K562 (cell line): ENCODE data around the gene PI4KA. TPM values are rescaled to one million over a fixed set of nuclear protein-coding genes. Genes with fewer than 3 reads are reported as not detected.
A peak's percentile ranks its signal among the peaks of the same experiment; 100 is the strongest.
"Not testable (repeated sequence)": the region's sequence is repeated elsewhere in the genome, so short reads cannot be mapped to it uniquely, and the experiment has no call there.

ENCODE experiments used
- E2F3 ChIP-seq: fragments of 250-450 bp; sonication (Bioruptor Pico); IDR thresholded peaks from 2 replicates; pipeline ENCODE4 v1.4.0; 2020; ENCODE audit warnings: mild to moderate bottlenecking
- HDAC1 ChIP-seq, 2 experiments: fragments of 450-650 bp; IDR thresholded peaks; 2 replicates each; pipeline ENCODE4 v1.6.1; 2016 to 2017; ENCODE audit warnings: inconsistent platforms in 1 of 2, mild to moderate bottlenecking in 1 of 2, moderate library complexity in 1 of 2
- KDM2B ChIP-seq: fragments of 250-450 bp; sonication (Bioruptor Pico); IDR thresholded peaks from 2 replicates; pipeline ENCODE4 v1.8.0; 2021; ENCODE audit warnings: mild to moderate bottlenecking, moderate library complexity
- KLF13 ChIP-seq: fragments of 450-650 bp; IDR thresholded peaks from 2 replicates; pipeline ENCODE4 v1.6.1; 2016; ENCODE audit warnings: missing genetic modification characterization, low read depth, mild to moderate bottlenecking, missing compliant biosample characterization, moderate library complexity, borderline replicate concordance
- MBD2 ChIP-seq: sonication (generic); IDR thresholded peaks from 2 replicates; pipeline ENCODE4 v1.6.1; 2016; ENCODE audit warnings: low read depth, borderline replicate concordance
- NR2F6 ChIP-seq: fragments of 450-650 bp; formaldehyde crosslinking; IDR thresholded peaks from 2 replicates; pipeline ENCODE4 v1.4.0; 2020; ENCODE audit warnings: mild to moderate bottlenecking
- NR4A1 ChIP-seq, 2 experiments: fragments of 250-450 bp in 1 of 2; fragments of 450-650 bp in 1 of 2; sonication (Bioruptor Pico) in 1 of 2; IDR thresholded peaks; 2 replicates each; pipeline versions ENCODE4 v1.4.0 to v1.6.1; 2016 to 2020; ENCODE audit warnings: mild to moderate bottlenecking in 2 of 2, missing compliant biosample characterization in 1 of 2, missing genetic modification characterization in 1 of 2, moderate library complexity in 1 of 2
- PHF20 ChIP-seq: fragments of 450-650 bp; IDR thresholded peaks from 2 replicates; pipeline ENCODE4 v1.6.1; 2018; ENCODE audit not compliant: partially characterized antibody
- RB1 ChIP-seq: fragments of 450-650 bp; IDR thresholded peaks from 2 replicates; pipeline ENCODE4 v1.6.1; 2017; ENCODE audit warnings: low read depth, mild to moderate bottlenecking
- ZEB2 ChIP-seq: fragments of 450-650 bp; IDR thresholded peaks from 2 replicates; pipeline ENCODE4 v1.6.1; 2016
- ZFX ChIP-seq: sonication (generic); formaldehyde crosslinking; IDR thresholded peaks from 2 replicates; pipeline ENCODE4 v1.8.0; 2022; ENCODE audit warnings: mild to moderate bottlenecking, missing genetic modification reagents, moderate library complexity
- ZNF12 ChIP-seq: sonication (generic); formaldehyde crosslinking; IDR thresholded peaks from 2 replicates; pipeline ENCODE4 v1.4.0; 2020; ENCODE audit warnings: mild to moderate bottlenecking, missing genetic modification reagents
- ZNF695 ChIP-seq: fragments of 450-650 bp; formaldehyde crosslinking; IDR thresholded peaks from 2 replicates; pipeline ENCODE4 v1.4.0; 2020; ENCODE audit warnings: mild to moderate bottlenecking, moderate library complexity
- polyA plus RNA-seq, 8 experiments: library from polyadenylated mRNA; depleted of rRNA in 4 of 8; stranded (reverse) in 5 of 8; unstranded in 3 of 8; fragments of >200 nt; fragmentation: Nextera tagmentation in 2 of 8; fragmentation: Illumina TruSeq in 1 of 8; extraction: Ambion mirVana in 2 of 8; extraction: Trizol in 1 of 8; gene quantifications; 2 replicates each; pipeline versions ENCODE4 v1.2.1 to v1.2.3, GENCODE V29; 2011 to 2014; ENCODE audit warnings: inconsistent platforms in 1 of 8, missing spikeins in 1 of 8
- total RNA-seq, 7 experiments: library from RNA; depleted of rRNA in 6 of 7; stranded (reverse); fragments of >200 nt in 6 of 7; fragmentation: Illumina TruSeq in 2 of 7; extraction: Trizol in 2 of 7; gene quantifications; 2 replicates each; pipeline versions ENCODE4 v1.2.1 to v1.2.3, GENCODE V29; 2011 to 2021; ENCODE audit warnings: low replicate concordance in 1 of 7
- TF ChIP-seq, protein P1 (sequence below): fragments of 250-450 bp; sonication (Bioruptor Pico); IDR thresholded peaks from 2 replicates; pipeline ENCODE4 v1.4.0; 2020
- TF ChIP-seq, protein P2 (sequence below): fragments of 250-450 bp; sonication (Bioruptor Pico); IDR thresholded peaks from 2 replicates; pipeline ENCODE4 v1.4.0; 2020; ENCODE audit warnings: borderline replicate concordance
- TF ChIP-seq, protein P3 (sequence below), 2 experiments: fragments of 450-650 bp; IDR thresholded peaks; 2 replicates each; pipeline ENCODE4 v1.6.1; 2016
- TF ChIP-seq, protein P4 (sequence below), 2 experiments: fragments of 250-450 bp in 1 of 2; fragments of 450-650 bp in 1 of 2; sonication (Bioruptor Pico) in 1 of 2; IDR thresholded peaks; 2 replicates each; pipeline versions ENCODE4 v1.6.1 to v1.8.0; 2016 to 2021; ENCODE audit warnings: mild to moderate bottlenecking in 2 of 2, moderate library complexity in 2 of 2, missing compliant biosample characterization in 1 of 2, missing genetic modification characterization in 1 of 2
- TF ChIP-seq, protein P5 (sequence below): sonication (generic); formaldehyde crosslinking; IDR thresholded peaks from 2 replicates; pipeline ENCODE4 v1.9.0; 2022; ENCODE audit warnings: mild to moderate bottlenecking, missing genetic modification reagents

The PI4KA gene
- total and polyA plus RNA-seq, 9 of the 15 experiments (the other 6 are each of a cell fraction or from before 2014, with no cell fraction given) = 7.3 to 187 (median 84.7) TPM

DNA sequence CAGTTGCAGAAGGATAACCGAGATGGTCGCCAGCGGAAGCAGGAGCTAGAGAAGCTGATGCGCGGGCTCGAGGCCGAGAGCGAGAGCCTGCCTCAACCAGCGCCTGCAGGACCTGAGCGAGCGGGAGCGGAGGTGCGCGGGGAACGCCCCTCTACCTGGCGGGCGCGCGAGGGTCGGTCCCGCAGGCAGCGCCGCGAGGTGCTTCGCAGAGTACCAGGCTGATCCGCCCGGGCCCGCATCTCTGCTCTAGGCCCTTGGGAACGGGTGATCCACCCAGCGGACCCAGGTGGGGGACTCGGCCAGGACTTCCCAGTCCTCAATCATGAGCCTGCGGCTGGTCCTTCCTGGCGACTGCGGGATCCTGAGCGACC lies 156.5 kb downstream of the PI4KA start (continued):
- TF ChIP-seq, protein P1, sequence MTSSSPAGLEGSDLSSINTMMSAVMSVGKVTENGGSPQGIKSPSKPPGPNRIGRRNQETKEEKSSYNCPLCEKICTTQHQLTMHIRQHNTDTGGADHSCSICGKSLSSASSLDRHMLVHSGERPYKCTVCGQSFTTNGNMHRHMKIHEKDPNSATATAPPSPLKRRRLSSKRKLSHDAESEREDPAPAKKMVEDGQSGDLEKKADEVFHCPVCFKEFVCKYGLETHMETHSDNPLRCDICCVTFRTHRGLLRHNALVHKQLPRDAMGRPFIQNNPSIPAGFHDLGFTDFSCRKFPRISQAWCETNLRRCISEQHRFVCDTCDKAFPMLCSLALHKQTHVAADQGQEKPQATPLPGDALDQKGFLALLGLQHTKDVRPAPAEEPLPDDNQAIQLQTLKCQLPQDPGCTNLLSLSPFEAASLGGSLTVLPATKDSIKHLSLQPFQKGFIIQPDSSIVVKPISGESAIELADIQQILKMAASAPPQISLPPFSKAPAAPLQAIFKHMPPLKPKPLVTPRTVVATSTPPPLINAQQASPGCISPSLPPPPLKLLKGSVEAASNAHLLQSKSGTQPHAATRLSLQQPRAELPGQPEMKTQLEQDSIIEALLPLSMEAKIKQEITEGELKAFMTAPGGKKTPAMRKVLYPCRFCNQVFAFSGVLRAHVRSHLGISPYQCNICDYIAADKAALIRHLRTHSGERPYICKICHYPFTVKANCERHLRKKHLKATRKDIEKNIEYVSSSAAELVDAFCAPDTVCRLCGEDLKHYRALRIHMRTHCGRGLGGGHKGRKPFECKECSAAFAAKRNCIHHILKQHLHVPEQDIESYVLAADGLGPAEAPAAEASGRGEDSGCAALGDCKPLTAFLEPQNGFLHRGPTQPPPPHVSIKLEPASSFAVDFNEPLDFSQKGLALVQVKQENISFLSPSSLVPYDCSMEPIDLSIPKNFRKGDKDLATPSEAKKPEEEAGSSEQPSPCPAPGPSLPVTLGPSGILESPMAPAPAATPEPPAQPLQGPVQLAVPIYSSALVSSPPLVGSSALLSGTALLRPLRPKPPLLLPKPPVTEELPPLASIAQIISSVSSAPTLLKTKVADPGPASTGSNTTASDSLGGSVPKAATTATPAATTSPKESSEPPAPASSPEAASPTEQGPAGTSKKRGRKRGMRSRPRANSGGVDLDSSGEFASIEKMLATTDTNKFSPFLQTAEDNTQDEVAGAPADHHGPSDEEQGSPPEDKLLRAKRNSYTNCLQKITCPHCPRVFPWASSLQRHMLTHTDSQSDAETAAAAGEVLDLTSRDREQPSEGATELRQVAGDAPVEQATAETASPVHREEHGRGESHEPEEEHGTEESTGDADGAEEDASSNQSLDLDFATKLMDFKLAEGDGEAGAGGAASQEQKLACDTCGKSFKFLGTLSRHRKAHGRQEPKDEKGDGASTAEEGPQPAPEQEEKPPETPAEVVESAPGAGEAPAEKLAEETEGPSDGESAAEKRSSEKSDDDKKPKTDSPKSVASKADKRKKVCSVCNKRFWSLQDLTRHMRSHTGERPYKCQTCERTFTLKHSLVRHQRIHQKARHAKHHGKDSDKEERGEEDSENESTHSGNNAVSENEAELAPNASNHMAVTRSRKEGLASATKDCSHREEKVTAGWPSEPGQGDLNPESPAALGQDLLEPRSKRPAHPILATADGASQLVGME (CRISPR knock-in tag) = peak; percentile 87
- TF ChIP-seq PHF20 (peak; percentile 82), ZFX (CRISPR knock-in tag) (peak; percentile 66), MBD2 (peak; percentile 6; the same call in 1 of the 2 replicates), HDAC1 (IDR thresholded peaks at IDR 0.05) (peak in 1 of 2 experiments; percentile 54; a peak in 1 of 4 replicates), KLF13 (tag) (0 out of 2 replicates have a peak, but pooled peaks have one; percentile 55), ZEB2 (peak; percentile 78), KDM2B (CRISPR knock-in tag) (peak; percentile 93; the same call in 1 of the 2 replicates), E2F3 (CRISPR knock-in tag) (peak; percentile 72; the same call in 1 of the 2 replicates), RB1 (peak; percentile 72; the same call in 1 of the 2 replicates), NR2F6 (CRISPR knock-in tag) (0 out of 2 replicates have a peak, but pooled peaks have one; percentile 60), NR4A1 (CRISPR knock-in tag; IDR thresholded peaks at IDR 0.05) (0 out of 2 replicates have a peak, but pooled peaks have one; percentile 78), ZNF695 (0 out of 2 replicates have a peak, but pooled peaks have one; percentile 6), ZNF12 (CRISPR knock-in tag) (peak; percentile 66; the same call in 1 of the 2 replicates)
- TF ChIP-seq, protein P2, sequence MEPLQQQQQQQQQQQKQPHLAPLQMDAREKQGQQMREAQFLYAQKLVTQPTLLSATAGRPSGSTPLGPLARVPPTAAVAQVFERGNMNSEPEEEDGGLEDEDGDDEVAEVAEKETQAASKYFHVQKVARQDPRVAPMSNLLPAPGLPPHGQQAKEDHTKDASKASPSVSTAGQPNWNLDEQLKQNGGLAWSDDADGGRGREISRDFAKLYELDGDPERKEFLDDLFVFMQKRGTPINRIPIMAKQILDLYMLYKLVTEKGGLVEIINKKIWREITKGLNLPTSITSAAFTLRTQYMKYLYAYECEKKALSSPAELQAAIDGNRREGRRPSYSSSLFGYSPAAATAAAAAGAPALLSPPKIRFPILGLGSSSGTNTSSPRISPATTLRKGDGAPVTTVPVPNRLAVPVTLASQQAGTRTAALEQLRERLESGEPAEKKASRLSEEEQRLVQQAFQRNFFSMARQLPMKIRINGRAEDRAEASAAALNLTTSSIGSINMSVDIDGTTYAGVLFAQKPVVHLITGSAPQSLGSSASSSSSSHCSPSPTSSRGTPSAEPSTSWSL (CRISPR knock-in tag) = peak; percentile 29
- TF ChIP-seq, protein P3, sequence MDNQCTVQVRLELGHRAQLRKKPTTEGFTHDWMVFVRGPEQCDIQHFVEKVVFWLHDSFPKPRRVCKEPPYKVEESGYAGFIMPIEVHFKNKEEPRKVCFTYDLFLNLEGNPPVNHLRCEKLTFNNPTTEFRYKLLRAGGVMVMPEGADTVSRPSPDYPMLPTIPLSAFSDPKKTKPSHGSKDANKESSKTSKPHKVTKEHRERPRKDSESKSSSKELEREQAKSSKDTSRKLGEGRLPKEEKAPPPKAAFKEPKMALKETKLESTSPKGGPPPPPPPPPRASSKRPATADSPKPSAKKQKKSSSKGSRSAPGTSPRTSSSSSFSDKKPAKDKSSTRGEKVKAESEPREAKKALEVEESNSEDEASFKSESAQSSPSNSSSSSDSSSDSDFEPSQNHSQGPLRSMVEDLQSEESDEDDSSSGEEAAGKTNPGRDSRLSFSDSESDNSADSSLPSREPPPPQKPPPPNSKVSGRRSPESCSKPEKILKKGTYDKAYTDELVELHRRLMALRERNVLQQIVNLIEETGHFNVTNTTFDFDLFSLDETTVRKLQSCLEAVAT (IDR thresholded peaks at IDR 0.05) = peak in 1 of 2 experiments; percentile 84; a peak in 1 of 4 replicates
- TF ChIP-seq, protein P4, sequence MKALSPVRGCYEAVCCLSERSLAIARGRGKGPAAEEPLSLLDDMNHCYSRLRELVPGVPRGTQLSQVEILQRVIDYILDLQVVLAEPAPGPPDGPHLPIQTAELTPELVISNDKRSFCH (CRISPR knock-in tag; IDR thresholded peaks at IDR 0.05) = not testable (repeated sequence)
- TF ChIP-seq, protein P4 (tag; IDR thresholded peaks at IDR 0.05) = 0 out of 2 replicates have a peak, but pooled peaks have one; percentile 42
- TF ChIP-seq, protein P5, sequence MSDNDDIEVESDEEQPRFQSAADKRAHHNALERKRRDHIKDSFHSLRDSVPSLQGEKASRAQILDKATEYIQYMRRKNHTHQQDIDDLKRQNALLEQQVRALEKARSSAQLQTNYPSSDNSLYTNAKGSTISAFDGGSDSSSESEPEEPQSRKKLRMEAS (CRISPR knock-in tag) = peak; percentile 45; the same call in 1 of the 2 replicates
- not testable (repeated sequence) for TF ChIP-seq NR4A1 (tag; IDR thresholded peaks at IDR 0.05)
